ENCODE measurements around the gene MED13L.

MED13L gene

DNA sequence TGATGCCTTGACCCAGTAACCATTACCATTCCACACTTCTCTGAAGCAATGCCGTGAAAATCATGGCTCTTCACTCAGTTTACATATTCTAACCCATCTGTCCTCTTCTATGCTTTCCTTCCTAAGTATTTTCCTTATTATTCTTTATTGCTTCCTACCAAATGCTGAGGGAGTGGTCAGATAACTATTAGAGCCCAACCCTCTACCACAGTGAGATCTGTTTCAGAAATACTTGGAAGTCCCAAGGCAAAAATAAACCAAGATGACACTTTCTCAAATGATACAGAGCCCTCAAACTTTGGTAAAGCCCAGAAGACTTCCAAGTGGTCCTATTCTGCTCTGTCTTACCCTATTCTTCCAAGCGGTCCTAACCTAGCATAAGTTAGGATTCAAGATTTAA lies 68.0 kb downstream of the MED13L start:
- FAIRE-seq: no peak

DNA sequence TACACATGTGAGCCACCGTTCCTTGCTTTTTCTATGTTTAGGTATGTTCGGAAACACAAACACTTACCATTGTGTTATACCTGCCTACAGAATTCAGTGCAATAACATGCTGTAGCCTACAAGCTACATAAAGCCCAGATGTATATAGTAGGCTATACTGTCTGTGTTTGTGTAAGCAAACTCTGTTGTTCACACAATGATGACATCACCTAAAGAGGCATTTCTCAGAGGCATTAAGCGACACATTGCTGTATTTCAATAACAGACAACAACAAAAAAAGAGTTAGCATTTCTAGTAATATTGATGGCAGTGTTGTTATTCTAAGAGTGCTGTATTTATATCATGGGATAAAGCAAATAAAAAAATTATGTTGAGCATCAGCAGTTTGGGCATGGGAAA lies 70.2 kb downstream of the MED13L start:
- no peak for FAIRE-seq

DNA sequence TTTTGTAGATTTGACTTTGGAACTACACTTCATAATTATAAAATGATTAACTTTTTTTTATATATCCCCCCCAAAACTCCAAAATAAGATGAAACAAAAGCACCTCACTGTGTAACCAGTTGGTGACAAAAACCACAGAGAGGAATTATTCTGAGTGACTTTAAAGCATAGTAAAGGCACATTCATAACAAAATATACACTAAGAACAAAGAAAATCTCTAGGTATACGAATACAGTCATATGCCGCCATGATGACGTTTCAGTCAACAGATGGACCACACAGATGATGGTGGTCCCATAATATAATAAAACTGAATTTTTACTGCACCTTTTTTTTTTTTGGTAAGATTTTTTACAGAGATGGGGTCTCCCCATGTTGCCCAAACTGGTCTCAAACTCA lies 70.7 kb downstream of the MED13L start:
- no peak for FAIRE-seq

DNA sequence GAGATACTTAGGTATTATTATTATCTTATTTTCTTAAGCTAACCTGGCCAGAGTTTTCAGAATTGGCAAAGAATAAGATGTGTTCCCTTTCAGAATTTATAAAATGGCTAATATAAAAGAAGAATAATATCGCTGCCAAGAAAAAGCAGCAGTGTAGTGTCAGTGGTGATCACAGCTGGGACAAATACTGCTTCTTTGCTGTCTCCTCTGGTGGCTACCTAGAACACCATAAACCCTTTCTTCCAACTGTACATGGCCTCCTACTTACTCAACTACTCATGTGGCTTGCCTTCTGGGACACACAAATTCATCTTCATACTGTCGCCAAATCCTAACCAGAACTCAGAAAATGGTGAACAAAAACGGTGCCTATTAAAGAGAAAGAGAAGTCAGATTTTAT lies 72.7 kb downstream of the MED13L start:
- no peak for FAIRE-seq

DNA sequence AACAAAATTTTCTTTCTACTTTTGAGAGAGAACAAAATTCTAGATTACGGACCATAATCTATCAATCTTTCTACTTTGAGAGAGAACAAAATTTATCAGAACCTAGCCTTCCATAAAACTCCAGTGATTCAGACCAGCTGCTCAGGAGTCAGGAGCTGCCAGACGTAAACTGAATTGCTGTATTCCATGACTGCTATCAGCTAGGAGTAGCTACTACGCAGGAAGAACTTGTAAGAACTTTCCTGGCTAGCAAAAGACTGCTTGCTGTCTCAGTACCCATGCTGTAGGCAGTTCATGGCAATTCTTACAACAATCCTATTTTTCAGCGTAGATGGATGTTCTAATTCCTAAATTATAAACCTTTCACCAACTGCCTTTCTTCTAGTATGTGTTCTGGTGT lies 73.3 kb downstream of the MED13L start:
- no peak for FAIRE-seq

DNA sequence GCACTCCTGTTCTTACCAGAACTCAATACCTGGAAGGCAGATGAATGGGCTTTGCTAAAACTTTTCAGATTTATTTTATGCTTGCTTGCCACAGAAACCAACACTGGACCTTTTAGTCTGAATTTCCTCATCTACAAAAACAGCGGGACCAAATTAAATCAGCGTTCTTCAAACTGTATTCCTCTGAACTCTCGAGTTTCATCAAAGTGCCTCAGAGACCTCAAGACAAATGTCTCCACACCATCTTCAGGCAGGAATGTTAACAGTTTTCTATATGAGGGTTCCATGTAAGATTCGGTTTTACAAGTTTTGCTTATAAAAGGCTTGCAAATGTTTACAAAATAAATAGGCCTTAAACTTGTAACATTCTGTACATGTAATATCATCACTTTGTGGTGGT lies 74.6 kb downstream of the MED13L start:
- peak; percentile 83 for FAIRE-seq

DNA sequence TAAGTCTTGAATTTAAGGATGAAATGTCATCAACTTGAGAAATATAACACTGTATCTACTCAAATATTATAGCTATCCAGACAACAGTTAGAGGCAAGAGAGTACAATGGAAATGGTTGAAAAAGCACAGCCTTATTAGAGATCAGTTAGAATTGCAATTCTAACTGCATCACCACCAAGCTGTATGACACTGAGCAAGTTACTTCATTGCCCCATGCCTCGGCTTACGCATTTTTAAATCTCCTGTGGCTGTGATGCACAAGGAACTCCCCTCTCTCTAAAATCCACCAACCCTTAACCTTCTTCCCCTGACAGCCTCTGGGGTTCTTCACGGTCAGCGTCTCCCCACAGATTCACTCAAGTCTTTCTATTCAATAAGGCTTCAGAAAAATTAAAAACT lies 75.1 kb downstream of the MED13L start:
- no peak for FAIRE-seq

DNA sequence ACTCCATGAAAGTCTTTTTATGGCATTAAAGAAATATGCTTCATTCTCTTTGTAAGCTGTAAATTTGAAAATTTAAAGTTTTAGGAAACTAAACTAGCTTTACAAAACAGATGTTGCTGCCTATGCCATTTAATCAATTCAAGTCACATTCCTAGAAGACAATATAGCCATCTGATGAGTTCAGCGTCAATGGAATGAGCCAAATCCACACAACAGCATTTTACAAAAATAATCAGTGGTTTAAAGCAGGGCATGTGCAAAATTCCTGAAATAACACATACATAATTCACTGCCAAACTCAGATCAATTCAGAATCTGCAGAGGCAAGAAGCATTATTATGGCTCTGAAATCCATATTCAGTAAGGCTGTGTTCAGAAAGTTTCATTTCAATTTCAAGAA lies 75.6 kb downstream of the MED13L start:
- no peak for FAIRE-seq

DNA sequence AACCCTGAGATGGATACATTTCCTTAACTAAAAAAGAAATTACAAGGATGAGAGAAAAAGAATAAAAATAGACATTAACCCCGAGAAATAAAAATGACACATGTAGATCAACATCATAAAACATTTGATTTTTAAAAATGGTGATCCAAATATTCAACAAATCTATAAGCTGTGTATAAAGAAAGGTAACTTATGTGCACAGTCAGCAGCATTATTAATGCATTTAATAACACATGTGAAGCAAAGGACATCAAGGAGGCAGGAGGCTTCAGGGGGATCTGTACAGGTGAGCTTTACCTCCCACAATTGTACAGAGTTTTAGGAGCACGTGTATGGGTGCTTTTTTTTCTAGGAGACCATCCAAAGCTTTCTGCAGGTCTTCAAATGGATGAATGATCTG lies 76.1 kb downstream of the MED13L start:
- FAIRE-seq: no peak

DNA sequence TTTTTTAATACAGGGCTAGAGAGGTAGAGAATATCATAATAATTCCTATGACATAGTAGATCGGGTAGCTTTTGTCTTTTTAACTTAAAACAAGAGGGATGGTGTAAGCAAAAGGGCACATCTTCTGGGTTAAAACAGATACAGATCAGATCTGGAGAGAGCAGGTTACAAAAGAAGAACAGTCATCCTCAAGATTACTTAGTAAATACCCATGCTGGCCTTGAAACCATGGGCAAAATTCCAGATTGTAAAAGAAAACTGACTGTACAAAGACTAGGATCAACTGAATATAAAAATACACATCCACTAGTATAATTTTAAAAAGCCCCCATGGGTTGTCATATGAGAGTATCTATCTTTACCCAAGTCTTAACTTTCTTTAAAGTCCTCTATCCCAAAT lies 76.7 kb downstream of the MED13L start:
- FAIRE-seq: no peak

DNA sequence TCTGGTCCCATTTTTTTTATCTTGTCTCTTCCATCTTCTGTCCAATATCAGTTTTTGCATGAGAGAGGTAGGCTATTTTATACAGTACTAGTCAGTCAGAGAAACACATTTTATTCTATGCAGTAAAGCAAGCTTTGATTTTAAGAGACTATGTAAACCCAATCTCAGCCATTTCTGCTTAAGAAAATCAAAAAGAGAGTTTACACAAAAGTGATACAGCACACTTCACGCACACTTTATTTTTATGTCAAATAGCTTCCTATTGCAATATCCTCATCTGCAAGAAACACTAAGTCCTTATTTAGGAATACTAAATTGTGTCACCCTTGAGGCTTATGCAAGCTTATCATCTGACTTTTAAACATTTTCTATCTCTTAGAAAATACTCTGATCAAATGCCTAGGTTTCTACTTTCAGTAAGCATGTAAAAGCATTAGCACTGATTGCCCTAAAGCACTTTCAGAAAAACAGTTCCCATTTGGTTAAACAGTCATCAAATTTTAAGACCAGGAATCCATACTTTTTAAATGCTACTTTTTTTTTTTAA lies 78.3 kb downstream of the MED13L start:
- FAIRE-seq: no peak

DNA sequence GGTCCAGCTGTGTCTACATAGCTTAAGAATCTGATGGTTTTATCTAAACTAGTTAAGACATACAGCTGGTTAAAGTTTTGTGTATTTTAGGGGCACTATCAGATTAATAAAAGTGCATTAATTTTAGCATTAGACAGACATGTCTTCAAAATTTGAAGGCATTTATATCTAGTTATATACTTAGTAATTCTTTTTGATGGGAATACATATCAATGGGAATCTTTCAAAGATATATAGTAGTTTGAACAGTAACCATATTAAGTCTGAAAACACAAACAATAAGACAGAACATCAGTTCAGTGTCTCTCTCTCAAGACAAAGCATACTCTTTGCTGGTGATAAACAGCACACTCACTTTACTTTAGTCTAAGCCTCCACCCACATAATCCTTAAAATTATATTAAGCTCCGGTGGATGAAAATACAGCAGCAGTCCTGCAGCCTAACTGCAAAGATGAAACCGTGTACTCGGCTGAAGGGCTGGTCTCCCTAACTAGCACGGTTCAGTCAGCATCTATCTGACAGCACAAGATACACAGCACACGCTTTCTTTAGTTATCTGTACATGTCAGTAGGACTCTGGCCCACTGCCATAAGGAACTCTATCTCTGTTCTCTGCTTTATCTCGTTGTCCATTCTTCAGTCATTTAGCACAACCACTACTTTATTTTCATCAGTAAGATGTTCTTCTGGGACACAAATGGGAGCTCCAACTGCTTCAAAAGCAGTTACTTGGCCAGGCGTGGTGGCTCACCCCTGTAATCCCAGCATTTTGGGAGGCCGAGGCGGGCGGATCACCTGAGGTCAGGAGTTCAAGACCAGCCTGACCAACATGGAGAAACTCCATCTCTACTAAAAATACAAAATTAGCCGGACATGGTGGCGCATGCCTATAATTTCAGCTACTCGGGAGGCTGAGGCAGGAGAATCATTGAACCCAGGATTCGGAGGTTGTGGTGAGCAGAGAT lies 80.5 kb downstream of the MED13L start:
- no peak for FAIRE-seq

DNA sequence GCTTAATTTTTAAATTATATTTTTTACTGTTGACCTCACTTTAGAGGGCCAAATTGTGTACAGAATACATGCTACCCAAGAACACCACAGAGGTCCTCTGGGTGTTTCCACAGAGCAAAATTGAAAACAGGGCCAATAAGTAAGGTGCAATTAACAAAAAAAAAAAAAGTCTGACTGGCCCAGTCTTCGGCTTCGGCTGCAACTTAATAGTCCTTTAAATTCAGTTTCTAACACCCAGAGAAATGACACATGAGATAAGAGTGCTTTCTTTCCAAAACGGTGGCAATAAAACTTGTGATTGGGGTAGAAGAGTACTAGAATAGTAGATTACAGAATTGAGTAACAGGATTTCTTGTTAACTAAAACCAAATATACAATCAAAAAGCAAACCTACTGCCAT lies 81.3 kb downstream of the MED13L start:
- no peak for FAIRE-seq

DNA sequence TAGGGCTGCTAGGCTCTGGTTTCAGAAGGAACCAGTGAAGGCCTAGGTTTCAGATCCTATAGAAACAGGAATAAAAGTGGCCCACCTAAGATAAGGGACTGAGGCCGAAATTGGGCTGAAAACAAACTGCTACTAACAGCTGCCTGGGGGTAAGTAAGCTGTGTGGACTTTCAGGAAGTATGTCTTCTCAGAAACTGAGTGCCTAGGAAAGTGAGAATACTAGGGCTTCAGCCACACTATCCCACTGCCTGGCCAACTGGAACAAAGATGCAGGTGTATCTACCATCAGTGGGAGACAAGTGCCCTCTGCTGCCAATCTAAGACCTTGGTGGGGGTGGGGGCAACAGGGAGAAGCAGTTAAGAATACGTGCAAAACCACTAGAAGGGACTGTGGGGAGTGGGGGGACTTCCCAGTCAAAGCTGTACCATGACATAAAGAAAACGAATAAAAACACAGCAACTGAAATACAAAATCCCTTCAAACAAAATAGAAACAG lies 82.5 kb downstream of the MED13L start:
- no peak for FAIRE-seq

DNA sequence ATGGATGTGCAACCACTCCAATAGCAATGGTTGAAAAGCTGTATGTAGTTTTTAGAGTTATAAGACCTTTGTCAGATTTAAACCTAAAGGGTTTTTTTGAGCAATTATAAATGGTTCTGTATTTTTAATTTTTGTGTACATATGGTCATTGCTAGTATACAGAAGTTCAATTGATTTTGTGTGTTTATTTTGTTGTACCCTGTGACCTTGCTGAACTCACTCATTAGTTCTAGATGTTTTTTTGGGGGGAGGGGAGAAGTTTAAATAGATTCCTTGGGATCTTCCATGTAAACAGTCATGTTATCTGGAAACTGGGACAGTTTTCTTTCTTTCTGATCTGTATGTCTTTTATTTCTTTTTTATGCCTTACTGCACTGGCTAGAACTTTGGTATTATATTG lies 87.8 kb downstream of the MED13L start:
- FAIRE-seq: no peak

DNA sequence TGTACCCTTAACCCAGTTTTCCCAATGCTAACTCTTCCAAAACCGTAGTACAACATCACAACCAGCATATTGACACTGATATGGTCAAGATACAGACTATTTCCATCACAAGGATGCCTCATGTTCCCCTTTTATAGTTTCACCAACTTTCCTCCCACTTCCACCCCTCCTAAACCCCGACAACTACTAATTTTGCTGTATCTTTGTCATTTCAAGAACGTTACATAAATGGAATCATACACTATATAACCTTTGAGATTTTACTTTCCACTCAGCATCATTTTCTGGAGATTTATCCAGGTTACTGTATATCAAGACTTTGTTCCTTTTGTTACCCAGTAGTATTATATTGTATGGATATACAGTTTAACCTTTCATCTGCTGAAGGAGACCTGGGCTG lies 88.9 kb downstream of the MED13L start:
- no peak for FAIRE-seq

DNA sequence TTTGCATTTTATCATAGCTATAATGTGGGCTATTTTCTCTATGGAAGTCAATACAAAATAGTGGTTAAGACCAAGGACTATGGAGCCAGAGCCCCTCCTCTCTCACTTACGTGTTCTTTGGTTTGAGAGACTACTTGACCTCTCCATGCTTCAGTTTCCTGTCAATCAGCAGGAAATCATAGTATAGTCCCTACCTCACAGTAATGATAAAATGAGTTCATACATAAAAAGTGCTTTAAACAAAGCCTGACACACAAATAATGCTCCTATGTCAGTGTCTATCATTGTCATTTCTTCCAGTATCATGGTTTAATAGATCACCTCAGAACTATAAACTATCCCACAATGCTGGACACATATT lies 90.4 kb downstream of the MED13L start:
- FAIRE-seq: no peak

DNA sequence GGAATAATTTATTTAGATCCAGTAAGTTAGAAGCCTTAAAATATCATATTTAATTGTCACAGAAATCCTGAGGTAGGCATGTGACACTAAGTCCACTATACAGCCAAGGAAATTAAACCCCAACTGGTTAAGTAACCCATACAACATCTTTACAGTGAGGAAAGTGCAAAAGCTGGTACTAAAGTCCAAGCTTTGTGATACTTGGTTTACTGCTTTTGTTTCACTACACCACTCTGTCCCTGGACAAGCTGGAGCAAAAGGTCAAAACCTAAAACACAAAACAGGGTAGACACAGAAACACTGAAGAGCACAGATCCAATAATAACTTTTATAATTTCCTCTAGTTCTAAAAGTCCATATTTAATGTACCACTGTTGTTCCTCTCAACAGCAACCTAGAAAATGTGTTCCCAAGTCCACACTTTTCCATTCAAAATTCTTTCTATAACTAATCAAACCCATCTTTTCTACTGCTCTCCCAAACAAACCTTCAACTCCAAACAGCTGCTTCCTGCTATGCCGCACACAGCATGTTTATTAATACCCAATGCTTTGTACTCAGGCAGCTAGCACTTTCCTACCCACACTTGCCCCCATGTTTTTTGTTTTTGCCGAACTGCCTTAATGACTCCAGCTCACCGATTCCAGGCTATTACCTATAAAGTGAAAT lies 90.9 kb downstream of the MED13L start:
- no peak for FAIRE-seq

DNA sequence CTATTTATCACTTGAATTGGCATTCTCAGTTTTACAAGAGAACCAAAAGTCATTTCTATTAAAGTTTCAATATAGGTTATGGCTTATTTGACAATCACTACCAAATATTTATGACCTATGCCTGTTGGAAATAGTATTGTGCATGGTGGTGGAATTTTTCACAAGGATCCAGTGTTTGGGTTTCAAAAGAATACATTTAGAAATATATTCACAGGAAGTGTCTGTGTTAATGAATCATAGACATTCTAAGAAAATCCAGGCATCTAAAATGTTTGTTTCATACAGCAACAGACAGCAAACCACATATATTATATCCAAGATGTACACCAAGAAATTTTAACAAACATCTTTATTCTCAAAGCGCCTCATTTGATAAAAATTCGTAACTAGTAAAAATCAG lies 92.7 kb downstream of the MED13L start:
- FAIRE-seq: no peak

DNA sequence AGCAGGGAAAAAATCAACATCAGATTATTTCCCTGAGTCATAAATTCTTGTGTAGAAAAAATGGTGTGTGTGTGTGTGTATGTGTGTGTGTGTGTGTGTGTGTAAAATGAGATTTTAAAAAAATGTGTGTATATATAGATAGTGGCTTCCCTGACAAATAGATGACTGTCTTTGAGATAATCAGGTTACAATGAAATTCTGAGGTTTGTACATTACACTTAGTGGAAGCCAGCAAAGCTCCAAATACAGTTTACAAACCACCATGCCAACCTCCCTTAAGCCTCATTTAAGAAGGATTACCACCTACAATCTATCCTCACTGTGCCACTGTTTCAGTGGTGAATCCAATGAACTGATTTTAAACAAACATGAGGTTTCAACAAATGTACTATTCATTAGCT lies 93.8 kb downstream of the MED13L start:
- no peak for FAIRE-seq

DNA sequence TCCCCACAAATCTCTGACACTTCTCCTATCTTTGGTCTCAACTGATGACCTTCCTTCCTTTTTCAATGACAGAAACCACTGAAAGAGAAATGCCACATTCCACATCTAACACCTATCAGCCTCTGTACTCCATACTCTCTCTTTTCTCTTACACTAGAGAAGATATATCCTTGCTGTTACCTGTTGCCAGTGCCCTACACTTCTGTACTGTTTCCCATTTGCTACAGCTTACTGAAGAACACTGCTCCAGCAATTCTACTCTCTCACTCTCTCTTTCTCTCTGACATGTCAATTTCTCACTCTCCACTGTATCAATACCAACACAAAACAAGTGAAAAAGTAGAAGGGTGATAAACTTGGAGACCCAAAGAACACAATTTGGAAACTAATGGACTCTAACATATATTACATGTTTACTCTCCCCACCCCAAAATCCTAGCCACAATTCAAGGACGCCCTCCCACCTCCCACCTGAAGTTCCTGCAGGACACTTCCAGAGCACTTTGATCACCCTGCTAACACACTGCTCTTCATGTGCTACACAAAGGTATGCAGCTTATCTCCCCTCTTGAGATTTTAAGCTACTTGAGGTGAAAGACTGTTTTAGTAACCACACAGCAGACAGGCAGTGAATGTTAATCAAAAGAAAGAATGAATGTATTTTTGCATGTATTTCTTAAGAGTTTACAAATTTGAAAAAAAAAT lies 95.0 kb downstream of the MED13L start:
- FAIRE-seq: no peak

DNA sequence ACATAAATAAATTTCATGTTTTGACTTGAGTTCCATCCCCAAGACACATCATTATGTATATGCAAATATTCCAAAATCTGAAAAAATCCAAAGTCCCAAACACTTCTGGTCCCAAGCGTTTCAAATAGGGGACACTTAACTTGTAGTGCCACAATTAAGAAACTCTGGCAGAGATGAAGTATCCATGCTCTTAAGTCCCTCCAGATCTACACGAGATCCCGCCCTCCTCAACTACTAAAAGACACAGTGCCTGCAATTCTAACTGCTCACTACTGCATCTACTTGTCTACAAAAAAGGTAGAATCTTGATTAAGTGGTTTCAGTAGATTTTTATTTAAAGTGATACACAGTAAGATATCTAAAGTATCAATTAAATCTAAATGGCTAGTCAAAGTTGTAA lies 97.0 kb downstream of the MED13L start:
- no peak for FAIRE-seq

DNA sequence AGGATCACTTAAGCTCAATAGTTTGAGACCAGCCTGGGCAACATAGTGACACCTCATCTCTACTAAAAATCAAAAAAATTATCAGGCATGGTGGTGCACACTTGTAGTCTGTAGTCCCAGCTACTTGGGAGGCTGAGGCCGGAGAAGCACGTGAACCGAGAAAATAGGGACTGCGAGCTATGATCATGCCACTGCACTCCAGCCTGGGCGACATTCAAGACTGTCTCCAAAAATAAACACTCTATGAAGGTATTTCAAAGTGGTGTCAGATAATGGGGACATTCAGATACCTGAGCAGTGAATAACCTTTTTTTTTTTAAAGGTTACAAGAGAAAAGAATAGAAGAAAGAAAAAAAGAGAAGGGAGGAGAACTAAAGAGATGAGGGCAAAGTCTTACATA lies 98.1 kb downstream of the MED13L start:
- no peak for FAIRE-seq

All from endometrium (tissue), 2 donors.